ENCODE data around the gene SLC30A1.
"Not testable (repeated sequence)": the region's sequence is repeated elsewhere in the genome, so short reads cannot be mapped to it uniquely, and the experiment has no call there.

Gene SLC30A1

GRCh38 chr1:211578640-211579439, at the start of gene SLC30A1:
TSS of gene SLC30A1 (minus strand) at chr1:211579161. CDS start at chr1:211578612, 549 bp downstream.
- peak; percentile 99 to 100 for DNase-seq (ENCODE audit: low read depth in 2 of 2)

GRCh38 chr1:211628417-211628816, 49.5 kb upstream of the SLC30A1 start:
- no peak for DNase-seq (ENCODE audit: low read depth in 2 of 2)

- no peak for DNase-seq (ENCODE audit: low read depth in 2 of 2)
Observed at GRCh38 chr1:211627259-211627658, 48.3 kb upstream of the SLC30A1 start.

GRCh38 chr1:211625866-211626265, 46.9 kb upstream of the SLC30A1 start:
- not testable (repeated sequence) for DNase-seq (ENCODE audit: low read depth in 2 of 2)

- DNase-seq (ENCODE audit: low read depth in 2 of 2), result no peak
Observed at GRCh38 chr1:211625040-211625439, 46.1 kb upstream of the SLC30A1 start.

GRCh38 chr1:211623515-211623914, 44.6 kb upstream of the SLC30A1 start:
- DNase-seq (ENCODE audit: low read depth in 2 of 2), result no peak

GRCh38 chr1:211621447-211622198, 42.7 kb upstream of the SLC30A1 start:
- no peak for DNase-seq (ENCODE audit: low read depth in 2 of 2)

- no peak for DNase-seq (ENCODE audit: low read depth in 2 of 2)
Observed at GRCh38 chr1:211620097-211620496, 41.1 kb upstream of the SLC30A1 start.

GRCh38 chr1:211619033-211619996, 40.4 kb upstream of the SLC30A1 start:
- DNase-seq (ENCODE audit: low read depth in 2 of 2), result no peak

GRCh38 chr1:211616965-211617297, 38.0 kb upstream of the SLC30A1 start:
- no peak for DNase-seq (ENCODE audit: low read depth in 2 of 2)

- DNase-seq (ENCODE audit: low read depth in 2 of 2), result no peak
Observed at GRCh38 chr1:211616231-211616964, 37.4 kb upstream of the SLC30A1 start.

- DNase-seq (ENCODE audit: low read depth in 2 of 2), result no peak
Observed at GRCh38 chr1:211614615-211615014, 35.7 kb upstream of the SLC30A1 start.

GRCh38 chr1:211613951-211614350, 35.0 kb upstream of the SLC30A1 start:
- DNase-seq (ENCODE audit: low read depth in 2 of 2), result no peak

GRCh38 chr1:211613108-211613947, 34.4 kb upstream of the SLC30A1 start:
- DNase-seq (ENCODE audit: low read depth in 2 of 2), result no peak

GRCh38 chr1:211612786-211613107, 33.8 kb upstream of the SLC30A1 start:
- no peak for DNase-seq (ENCODE audit: low read depth in 2 of 2)

GRCh38 chr1:211611818-211612217, 32.9 kb upstream of the SLC30A1 start:
- no peak for DNase-seq (ENCODE audit: low read depth in 2 of 2)

- DNase-seq (ENCODE audit: low read depth in 2 of 2), result no peak
Observed at GRCh38 chr1:211610779-211611556, 32.0 kb upstream of the SLC30A1 start.

- no peak for DNase-seq (ENCODE audit: low read depth in 2 of 2)
Observed at GRCh38 chr1:211609120-211610024, 30.4 kb upstream of the SLC30A1 start.
